Fibroblast of the conjunctiva (primary cell): ENCODE data around the gene RAPGEF5.
"Not testable (repeated sequence)": the region's sequence is repeated elsewhere in the genome, so short reads cannot be mapped to it uniquely, and the experiment has no call there.

ENCODE experiments used
- DNase-seq: peaks from one replicate; pipeline ENCODE4 v3.0.0-alpha.2; 2010; ENCODE audit warnings: low read depth

Gene RAPGEF5

DNA sequence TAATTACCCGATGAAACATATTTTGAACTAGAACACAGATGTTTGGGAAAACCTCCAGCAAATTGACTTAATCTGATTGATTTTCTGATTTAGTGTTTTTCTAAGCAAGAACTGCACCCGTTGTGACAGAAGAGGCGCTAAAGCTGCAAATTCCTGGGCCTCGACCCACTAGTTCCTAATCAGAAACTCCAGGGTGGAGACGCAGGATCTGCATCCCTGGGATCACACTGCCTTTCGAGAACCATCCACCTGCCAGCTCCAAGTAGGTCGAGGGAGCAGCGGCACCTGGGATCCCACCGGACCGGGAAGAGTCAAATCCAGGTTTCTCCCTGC, 274.4 kb downstream of the RAPGEF5 start:
- DNase-seq, result no peak

DNA sequence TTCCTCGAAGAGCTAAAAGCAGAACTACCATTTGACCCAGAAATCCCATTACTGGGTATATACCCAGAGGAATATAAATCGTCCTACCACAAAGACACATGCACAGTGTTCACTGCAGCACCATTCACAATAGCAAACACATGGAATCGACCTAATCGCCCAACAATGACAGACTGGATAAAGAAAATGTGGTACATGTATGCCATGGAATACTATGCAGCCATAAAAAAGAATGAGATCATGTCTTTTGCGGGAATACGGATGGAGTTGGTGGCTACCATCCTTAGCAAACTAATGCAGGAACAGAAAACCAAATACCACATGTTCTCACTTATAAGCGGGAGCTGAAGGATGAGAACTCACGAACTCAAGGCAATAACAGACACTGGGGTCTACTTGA, 276.7 kb downstream of the RAPGEF5 start:
- not testable (repeated sequence) for DNase-seq

DNA sequence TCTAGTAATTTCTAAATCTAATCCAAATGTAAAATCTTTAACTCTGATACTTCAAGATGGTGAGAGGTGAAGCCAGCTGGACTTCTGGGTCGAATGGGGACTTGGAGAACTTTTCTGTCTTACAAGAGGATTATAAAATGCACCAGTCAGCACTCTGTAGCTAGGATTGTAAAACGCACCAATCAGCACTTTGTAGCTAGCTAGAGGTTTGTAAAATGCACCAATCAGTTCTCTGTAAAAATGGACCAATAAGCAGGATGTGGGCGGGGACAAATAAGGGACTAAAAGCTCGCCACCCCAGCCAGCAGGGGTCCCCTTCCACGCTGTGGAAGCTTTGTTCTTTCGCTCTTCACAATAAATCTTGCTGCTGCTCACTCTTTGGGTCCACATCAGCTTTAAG, 278.1 kb downstream of the RAPGEF5 start:
- DNase-seq, result not testable (repeated sequence)

DNA sequence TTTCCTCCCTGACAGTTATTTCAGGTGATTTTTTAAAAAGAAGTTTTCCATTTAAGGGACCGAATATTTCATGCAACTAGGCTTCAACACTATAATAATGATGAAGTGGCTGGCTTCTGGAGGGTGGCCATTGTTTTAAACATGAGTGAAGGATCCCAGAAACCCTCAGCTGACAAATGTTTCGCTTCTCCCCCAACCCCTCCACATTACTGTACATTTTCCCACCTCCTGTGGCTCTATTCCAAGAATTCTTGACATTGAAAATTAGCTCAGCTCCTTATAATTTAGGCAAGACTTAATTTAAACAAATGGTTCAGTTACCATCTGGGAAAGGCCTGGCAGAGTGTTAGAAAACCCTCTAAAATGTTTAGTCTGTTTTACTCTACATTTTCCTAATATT, 281.4 kb downstream of the RAPGEF5 start:
- no peak for DNase-seq

DNA sequence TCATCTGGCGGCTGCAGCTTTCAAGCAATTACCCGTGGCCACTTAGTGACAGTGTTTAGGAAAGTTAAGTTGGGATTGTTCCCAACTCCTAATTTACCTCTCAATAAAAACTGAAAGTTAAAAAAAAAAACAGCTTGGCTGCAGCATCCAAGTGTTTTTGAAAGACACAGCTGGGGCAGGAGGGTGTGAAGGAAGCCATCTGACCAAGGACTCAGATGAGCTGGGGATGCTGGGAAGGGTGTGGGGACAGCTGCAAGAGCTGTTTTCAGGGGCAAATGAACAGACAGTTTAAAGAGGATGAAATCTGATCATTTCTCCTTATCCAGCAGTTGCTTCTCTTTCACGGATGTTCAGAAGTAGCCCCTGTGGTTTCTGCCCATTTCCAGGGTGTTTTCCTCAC, 282.1 kb downstream of the RAPGEF5 start:
- DNase-seq, result no peak
